ENCODE measurements around the gene SNCAIP.
"Not testable (repeated sequence)": the region's sequence is repeated elsewhere in the genome, so short reads cannot be mapped to it uniquely, and the experiment has no call there.

SNCAIP gene

GRCh38 chr5:122470365-122470764, 158.3 kb downstream of the SNCAIP start:
- DNase-seq, result no peak

GRCh38 chr5:122471031-122471751, 159.2 kb downstream of the SNCAIP start:
- DNase-seq, result no peak

DNA sequence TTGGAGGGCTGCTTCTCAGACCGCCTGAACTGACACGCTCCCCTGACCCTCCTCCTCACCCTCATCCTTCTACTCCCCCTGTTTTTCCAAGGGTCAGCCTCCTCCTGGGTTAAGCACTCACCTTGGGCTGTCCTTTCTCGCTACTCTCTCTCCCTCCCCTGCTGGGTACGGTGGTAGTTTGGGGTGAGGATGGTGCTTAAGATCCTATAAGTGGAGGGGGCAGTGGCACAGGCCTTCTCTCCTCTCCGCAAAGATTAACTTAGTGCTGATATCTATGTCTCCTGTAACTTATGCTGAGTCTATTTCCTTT, 159.7 kb downstream of the SNCAIP start:
- no peak for DNase-seq

GRCh38 chr5:122473138-122473843, 161.3 kb downstream of the SNCAIP start:
- no peak for DNase-seq

DNA sequence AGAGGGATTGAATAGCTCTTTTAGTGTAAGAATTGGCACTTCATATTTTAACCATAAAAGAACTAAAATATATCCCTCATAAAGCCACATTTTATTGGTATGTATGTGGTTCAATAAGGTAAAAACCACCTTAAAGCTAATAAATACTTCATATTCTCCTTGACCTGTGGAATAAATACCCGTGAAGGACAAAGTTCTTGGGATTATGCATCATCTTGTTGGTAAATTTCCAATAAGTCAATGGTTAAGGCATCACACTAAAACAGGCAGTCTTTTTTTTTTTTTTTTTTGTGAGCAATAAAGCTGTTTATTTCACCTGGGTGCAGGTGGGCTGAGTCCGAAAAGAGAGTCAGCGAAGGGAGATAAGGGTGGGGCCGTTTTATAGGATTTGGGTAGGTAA, 161.9 kb downstream of the SNCAIP start:
- DNase-seq, result no peak

DNA sequence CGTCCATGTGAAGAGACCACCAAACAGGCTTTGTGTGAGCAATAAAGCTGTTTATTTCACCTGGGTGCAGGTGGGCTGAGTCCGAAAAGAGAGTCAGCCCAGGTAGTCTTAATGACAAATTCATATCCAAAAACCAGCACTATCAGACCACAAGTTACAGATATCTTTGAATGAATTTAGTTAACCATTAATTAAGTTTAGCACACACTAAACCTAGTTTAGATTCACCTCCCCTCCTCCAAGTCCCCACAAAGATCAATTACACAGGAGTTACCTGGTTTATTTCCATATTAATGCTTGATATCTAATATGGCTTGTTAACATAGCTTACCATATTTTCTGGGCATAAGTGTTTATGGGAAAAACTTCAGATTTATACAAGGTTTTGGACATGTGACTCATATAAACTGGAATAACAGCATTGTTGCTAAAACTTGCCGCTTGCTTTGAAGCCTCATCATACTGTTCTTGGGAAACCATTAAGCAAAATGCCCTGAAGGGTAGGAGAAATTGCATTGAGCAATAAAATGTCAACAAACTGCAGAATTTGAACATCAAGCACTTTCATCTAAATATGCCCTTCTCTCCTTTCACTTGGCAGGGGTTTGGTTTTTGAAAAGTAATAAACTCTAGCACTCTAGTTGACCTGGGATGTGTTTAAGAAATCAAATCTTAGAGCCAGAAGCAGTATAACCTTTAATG, 166.9 kb downstream of the SNCAIP start:
- DNase-seq, result no peak

DNA sequence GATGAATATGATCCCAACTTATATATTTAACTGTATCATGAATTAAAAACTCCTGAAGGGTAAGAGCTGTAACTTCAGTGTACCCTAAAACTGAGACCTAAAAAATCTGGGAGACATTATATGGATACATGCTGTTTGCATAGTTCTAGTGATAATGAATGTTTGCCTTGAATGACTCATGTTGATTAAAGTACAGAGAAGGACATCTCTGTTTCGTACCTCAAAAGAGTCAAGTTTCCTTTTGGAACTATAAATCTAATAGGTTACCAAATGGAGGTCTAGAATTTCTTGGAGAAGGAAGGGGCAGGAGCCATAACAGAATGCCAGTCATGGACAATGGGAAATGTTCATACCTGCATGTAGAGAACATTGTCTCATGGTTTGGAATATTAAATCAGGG, 168.1 kb downstream of the SNCAIP start:
- no peak for DNase-seq

DNA sequence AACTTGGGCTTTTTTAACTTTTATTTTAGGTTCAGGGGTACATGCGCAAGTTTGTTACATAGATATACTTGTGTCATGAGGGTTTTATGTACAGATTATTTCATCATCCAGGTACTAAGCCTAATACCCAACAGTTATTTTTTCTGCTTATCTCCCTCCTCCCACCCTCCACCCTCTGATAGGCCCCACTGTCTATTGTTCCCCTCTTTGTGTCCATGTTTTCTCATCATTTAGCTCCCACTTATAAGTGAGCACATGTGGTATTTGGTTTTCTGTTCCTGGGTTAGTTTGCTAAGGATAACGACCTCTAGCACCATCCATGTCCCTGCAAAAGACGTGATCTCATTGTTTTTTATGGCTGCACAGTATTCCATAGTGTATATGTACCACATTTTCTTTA, 172.1 kb downstream of the SNCAIP start:
- no peak for DNase-seq

DNA sequence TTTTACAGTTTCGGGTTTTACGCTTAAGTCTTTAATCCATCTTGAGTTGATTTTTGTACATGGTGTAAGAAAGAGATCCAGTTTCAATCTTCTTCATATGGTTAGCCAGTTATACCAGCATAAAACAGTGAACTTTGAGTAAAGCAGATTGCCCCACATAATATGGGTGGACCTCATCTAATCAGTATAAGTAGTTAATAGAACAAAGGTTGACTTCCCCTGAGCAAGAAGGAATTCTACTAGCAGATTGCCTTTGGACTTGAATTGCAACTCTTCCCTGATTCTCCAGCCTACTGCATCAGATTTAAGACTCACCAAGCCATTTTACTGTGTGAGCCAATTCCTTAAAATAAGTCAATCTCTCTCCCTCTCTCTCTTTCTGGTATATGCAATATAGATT, 173.2 kb downstream of the SNCAIP start:
- no peak for DNase-seq

DNA sequence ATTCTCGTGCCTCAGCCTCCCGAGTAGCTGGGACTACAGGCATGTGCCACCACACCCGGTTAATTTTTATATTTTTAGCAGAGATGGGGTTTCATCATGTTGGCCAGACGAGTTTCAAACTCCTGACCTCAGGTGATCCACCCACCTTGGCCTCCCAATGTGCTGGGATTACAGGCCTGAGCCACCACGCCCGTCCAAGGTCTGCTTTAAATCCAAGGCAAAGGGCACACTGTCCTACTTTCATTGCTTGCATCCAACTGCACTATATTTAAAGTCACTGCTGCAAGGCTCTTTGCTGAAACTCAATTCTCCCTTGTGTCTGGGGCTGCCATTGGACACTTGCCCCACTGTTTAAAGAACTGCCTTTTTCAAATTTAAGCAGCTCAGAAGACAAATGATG, 174.6 kb downstream of the SNCAIP start:
- not testable (repeated sequence) for DNase-seq

GRCh38 chr5:122490718-122491117, 178.7 kb downstream of the SNCAIP start:
- DNase-seq, result no peak

DNA sequence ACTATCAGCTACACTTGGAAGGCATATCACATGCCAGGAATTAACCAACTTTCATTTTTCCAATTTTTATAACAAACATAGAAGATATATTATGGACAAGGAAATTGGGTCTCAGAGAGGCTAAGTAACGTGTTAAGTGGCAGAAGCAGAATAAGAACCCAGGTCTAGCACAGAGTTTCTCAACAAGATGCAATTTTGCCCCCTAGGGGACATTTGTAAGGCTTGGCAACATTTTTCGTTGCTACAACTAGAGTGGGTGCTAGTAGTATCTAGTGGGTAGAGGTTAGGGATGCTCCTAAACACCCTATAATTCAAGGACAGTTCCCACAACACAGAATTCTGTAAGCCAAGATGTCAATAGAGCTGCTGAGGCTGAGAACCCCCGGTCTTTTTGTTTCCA, 180.6 kb downstream of the SNCAIP start:
- no peak for DNase-seq

GRCh38 chr5:122493091-122494021, 181.3 kb downstream of the SNCAIP start:
- DNase-seq, result no peak

- no peak for DNase-seq
Observed at GRCh38 chr5:122494109-122494508, 182.1 kb downstream of the SNCAIP start.

GRCh38 chr5:122498163-122498562, 186.1 kb downstream of the SNCAIP start:
- DNase-seq, result no peak

GRCh38 chr5:122499585-122499984, 187.5 kb downstream of the SNCAIP start:
- DNase-seq, result no peak

DNA sequence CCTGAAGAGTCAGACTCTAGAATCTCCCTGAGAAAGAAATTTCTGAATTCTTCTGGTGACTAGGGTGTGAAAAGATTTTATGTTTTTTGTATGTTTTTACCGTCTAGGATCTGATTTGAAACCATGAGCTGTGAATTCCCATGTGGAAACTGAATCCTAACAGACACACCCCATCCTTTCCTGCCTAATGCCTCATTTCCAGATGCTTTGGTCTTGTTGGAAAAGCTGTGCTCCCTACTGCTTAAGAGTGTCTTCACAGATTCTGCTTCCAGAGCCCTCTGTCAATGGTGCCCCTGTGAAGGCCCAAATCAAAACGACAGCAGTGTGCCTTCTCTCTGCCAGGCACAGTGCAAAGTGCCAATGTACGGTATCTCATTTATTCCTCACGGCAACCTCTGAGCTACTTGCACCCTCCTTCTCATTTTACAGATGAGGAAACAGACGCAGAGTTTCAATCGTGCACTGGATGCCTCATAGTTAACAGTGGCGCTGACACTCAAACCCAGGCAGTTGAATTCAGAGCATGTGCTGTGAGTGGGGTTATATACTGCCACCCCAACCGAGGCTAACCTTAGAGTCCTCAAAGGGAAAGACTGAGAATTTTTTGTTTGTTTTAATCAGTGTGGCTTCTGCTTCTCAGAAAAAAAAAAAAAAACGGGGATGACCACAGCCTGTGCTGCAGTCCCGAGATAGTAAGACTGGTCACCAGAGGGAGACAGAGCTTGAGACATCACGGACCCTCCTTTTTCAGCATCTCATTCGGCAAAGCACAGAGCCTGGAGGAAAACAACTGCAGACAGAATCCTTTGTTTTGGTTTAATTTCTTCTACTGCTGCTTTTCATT, 188.4 kb downstream of the SNCAIP start:
- no peak for DNase-seq

- DNase-seq, result no peak
Observed at GRCh38 chr5:122501089-122501435, 189.0 kb downstream of the SNCAIP start.

GRCh38 chr5:122507045-122507444, 195.0 kb downstream of the SNCAIP start:
- DNase-seq, result no peak

GRCh38 chr5:122507581-122507980, 195.5 kb downstream of the SNCAIP start:
- no peak for DNase-seq

DNA sequence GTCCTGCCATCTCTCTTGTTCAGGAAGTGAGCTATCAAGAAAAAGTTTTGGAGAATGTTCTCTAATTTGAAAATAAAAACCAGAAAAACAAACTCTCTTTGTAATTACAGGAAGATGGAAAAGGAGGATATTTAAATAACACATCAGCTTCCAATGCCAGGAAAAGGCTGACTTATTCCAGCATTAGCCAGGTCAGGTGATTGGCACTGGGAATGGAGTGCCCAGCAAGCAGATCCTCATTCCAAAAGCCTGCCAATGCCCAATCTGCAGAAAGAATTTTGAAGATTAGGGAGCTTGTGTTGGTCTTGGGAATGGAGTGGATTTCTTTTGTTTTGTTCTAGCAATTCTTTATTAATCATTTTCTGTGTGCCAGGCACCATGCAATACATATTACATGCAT, 196.6 kb downstream of the SNCAIP start:
- no peak for DNase-seq

All from activated CD4-positive, alpha-beta T cell treated with anti-CD3 and anti-CD28 coated beads, Interleukin-2, amount 50 U/mL, for 1 hour (primary cell).